Mesenchymal stem cell (in vitro differentiated cells and primary cell): ENCODE results near the gene ZNF451.

Experiments used
- DNase-seq: peaks from one replicate; pipeline ENCODE4 v3.0.0-alpha.2; 2013
- H2AFZ ChIP-seq: one replicate; pipeline ENCODE4 v1.6.1; 2013; ENCODE audit warnings: low read depth, mild to moderate bottlenecking, control low read depth, inconsistent platforms, low read length, moderate library complexity
- H2AK5ac ChIP-seq: 2 replicates; pipeline ENCODE4 v1.6.1; 2013; ENCODE audit warnings: low read length, moderate library complexity, mild to moderate bottlenecking, inconsistent platforms; ENCODE audit not compliant: severe bottlenecking
- H2BK120ac ChIP-seq: one replicate; pipeline ENCODE4 v1.6.1; 2013; ENCODE audit warnings: low read depth, mild to moderate bottlenecking, inconsistent platforms, low read length, moderate library complexity
- H2BK12ac ChIP-seq, 2 experiments: one replicate each; pipeline ENCODE4 v1.6.1; 2013; ENCODE audit warnings: inconsistent platforms in 2 of 2, low read length in 2 of 2, mild to moderate bottlenecking in 2 of 2, moderate library complexity in 2 of 2, control low read depth in 1 of 2
- H2BK15ac ChIP-seq: one replicate; pipeline ENCODE4 v1.6.1; 2013; ENCODE audit warnings: mild to moderate bottlenecking, low read depth, inconsistent platforms; ENCODE audit not compliant: poor library complexity, severe bottlenecking
- H2BK5ac ChIP-seq: 2 replicates; pipeline ENCODE4 v1.6.1; 2013; ENCODE audit warnings: low read depth, mild to moderate bottlenecking, low read length, control low read depth, inconsistent platforms; ENCODE audit not compliant: poor library complexity, severe bottlenecking
- H3K14ac ChIP-seq, 2 experiments: one replicate each; pipeline ENCODE4 v1.6.1; 2013; ENCODE audit warnings: inconsistent platforms in 2 of 2, low read length in 2 of 2, control low read depth in 1 of 2, mild to moderate bottlenecking in 1 of 2, moderate library complexity in 1 of 2
- H3K18ac ChIP-seq, 2 experiments: one replicate each; pipeline ENCODE4 v1.6.1; 2013; ENCODE audit warnings: inconsistent platforms in 2 of 2, low read length in 2 of 2, control low read depth in 1 of 2, low read depth in 1 of 2, mild to moderate bottlenecking in 1 of 2
- H3K23ac ChIP-seq, 2 experiments: one replicate each; pipeline ENCODE4 v1.6.1; 2013; ENCODE audit warnings: inconsistent platforms in 2 of 2, low read length in 2 of 2, mild to moderate bottlenecking in 2 of 2, moderate library complexity in 2 of 2, control low read depth in 1 of 2
- H3K27ac ChIP-seq: 2 replicates; pipeline ENCODE4 v1.5.1; 2013; ENCODE audit warnings: mild to moderate bottlenecking, moderate library complexity, low read length, control low read depth, inconsistent platforms; ENCODE audit not compliant: poor library complexity, severe bottlenecking
- H3K27me3 ChIP-seq, 2 experiments: 2 replicates each; pipeline versions ENCODE4 v1.6.1 to v1.7.0; 2013; ENCODE audit warnings: low read length in 2 of 2, mild to moderate bottlenecking in 2 of 2, moderate library complexity in 2 of 2, control low read depth in 1 of 2, inconsistent platforms in 1 of 2; ENCODE audit not compliant: control insufficient read depth in 1 of 2, insufficient read depth in 1 of 2
- H3K36me3 ChIP-seq, 2 experiments: 2 replicates each; pipeline versions ENCODE4 v1.6.1 to v1.7.0; 2013; ENCODE audit warnings: low read length in 2 of 2, control low read depth in 1 of 2, inconsistent platforms in 1 of 2, low read depth in 1 of 2, mild to moderate bottlenecking in 1 of 2; ENCODE audit not compliant: insufficient read depth in 2 of 2, control insufficient read depth in 1 of 2
- H3K4ac ChIP-seq, 2 experiments: one replicate each; pipeline ENCODE4 v1.6.1; 2013; ENCODE audit warnings: inconsistent platforms in 2 of 2, low read length in 2 of 2, mild to moderate bottlenecking in 2 of 2, moderate library complexity in 2 of 2, control low read depth in 1 of 2, low read depth in 1 of 2
- H3K4me1 ChIP-seq: 2 replicates; pipeline ENCODE4 v1.6.1; 2013; ENCODE audit warnings: low read depth, low read length, control low read depth; ENCODE audit not compliant: control insufficient read depth, insufficient read depth
- H3K4me2 ChIP-seq: 2 replicates; pipeline ENCODE4 v1.6.1; 2013; ENCODE audit warnings: low read length, mild to moderate bottlenecking, inconsistent platforms; ENCODE audit not compliant: poor library complexity, severe bottlenecking
- H3K4me3 ChIP-seq, 2 experiments: 2 replicates each; pipeline versions ENCODE4 v1.5.1 to v1.7.0; 2013; ENCODE audit warnings: low read length in 2 of 2, mild to moderate bottlenecking in 2 of 2, control low read depth in 1 of 2, low read depth in 1 of 2; ENCODE audit not compliant: insufficient read depth in 1 of 2
- H3K79me1 ChIP-seq: replicated peaks from 2 replicates; pipeline ENCODE4 v1.6.1; 2013; ENCODE audit warnings: mild to moderate bottlenecking, control low read depth, low read length, inconsistent platforms; ENCODE audit not compliant: poor library complexity, severe bottlenecking
- H3K9ac ChIP-seq: 2 replicates; pipeline ENCODE4 v1.7.0; 2013; ENCODE audit warnings: mild to moderate bottlenecking, low read length, moderate library complexity
- H3K9me3 ChIP-seq: 2 replicates; pipeline ENCODE4 v1.7.0; 2013; ENCODE audit warnings: mild to moderate bottlenecking, low read length; ENCODE audit not compliant: control insufficient read depth
- H4K8ac ChIP-seq: one replicate; pipeline ENCODE4 v1.6.1; 2013; ENCODE audit warnings: inconsistent platforms, mild to moderate bottlenecking, low read length, moderate library complexity
- H4K91ac ChIP-seq: one replicate; pipeline ENCODE4 v1.6.1; 2013; ENCODE audit warnings: mild to moderate bottlenecking, low read length, inconsistent platforms
- WGBS: methylation state at CpG from one replicate; pipeline ENCODE4 v1.1.7; 2013; ENCODE audit warnings: mixed read lengths; 5-methylcytosine and 5-hydroxymethylcytosine counted together

The ZNF451 gene

DNA sequence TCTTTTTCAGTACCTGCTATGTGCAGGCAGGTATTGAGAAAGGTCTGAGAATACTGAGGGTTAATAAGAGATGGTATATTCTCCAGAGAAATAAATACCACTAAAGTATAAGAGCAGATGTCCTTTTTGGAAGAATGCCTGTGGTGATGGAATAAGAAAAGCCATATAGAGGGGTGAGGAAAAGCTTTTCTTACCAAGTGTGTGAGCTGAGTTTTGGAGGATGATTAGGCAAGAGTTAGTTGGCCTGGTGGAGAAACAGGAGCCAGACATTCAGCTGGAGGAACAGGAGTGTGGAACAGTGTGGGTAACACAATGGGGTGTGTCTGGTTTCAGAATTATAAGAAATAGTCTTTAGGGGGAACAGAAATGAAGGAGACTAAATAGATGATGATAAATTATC is 19.9 kb downstream of the ZNF451 start:
- no peak overlapping the region for H2BK120ac ChIP-seq
- peaks cover 10% of the 10 kb centered on the region for H3K79me1 ChIP-seq
- H3K27me3 ChIP-seq, result no peaks in the 10 kb centered on the region
- H2AFZ ChIP-seq, result no peak overlapping the region
- no peak overlapping the region for H3K18ac ChIP-seq
- no peaks in the 10 kb centered on the region for H3K9me3 ChIP-seq
- H3K4me3 ChIP-seq, result no peak overlapping the region
- H3K9ac ChIP-seq, result no peak overlapping the region
- no peaks in the 10 kb centered on the region for H3K4me1 ChIP-seq
- no peak overlapping the region for H4K91ac ChIP-seq
- no peak overlapping the region for H2AK5ac ChIP-seq
- no peak overlapping the region for H3K27ac ChIP-seq
- no peak overlapping the region for H2BK15ac ChIP-seq
- no peak overlapping the region for H3K14ac ChIP-seq
- H3K4ac ChIP-seq, result no peak overlapping the region
- no peak overlapping the region for H4K8ac ChIP-seq
- no peak overlapping the region for H2BK12ac ChIP-seq
- no peak overlapping the region for H2BK5ac ChIP-seq
- no peak overlapping the region for H3K4me2 ChIP-seq
- no peak for DNase-seq
- H3K36me3 ChIP-seq, result peaks cover 0 to 32% of the 10 kb centered on the region in 2 experiments
- H3K23ac ChIP-seq, result no peak overlapping the region

- H2AK5ac ChIP-seq, result no peak overlapping the region
- peaks cover 0 to 18% of the 10 kb centered on the region in 2 experiments for H3K36me3 ChIP-seq
- H3K23ac ChIP-seq, result no peak overlapping the region
- H4K91ac ChIP-seq, result no peak overlapping the region
- H3K27me3 ChIP-seq, result no peaks in the 10 kb centered on the region
- H3K4me3 ChIP-seq, result no peak overlapping the region
- no peak overlapping the region for H2BK120ac ChIP-seq
- H3K14ac ChIP-seq, result no peak overlapping the region
- H2BK12ac ChIP-seq, result no peak overlapping the region
- no peak overlapping the region for H2BK15ac ChIP-seq
- no peaks in the 10 kb centered on the region for H3K4me1 ChIP-seq
- H3K79me1 ChIP-seq, result peaks cover 15% of the 10 kb centered on the region
- no peaks in the 10 kb centered on the region for H3K9me3 ChIP-seq
- no peak overlapping the region for H3K18ac ChIP-seq
- no peak overlapping the region for H3K9ac ChIP-seq
- WGBS, result 100% methylated on average over 2 of the region's 6 CpGs
- no peak overlapping the region for H4K8ac ChIP-seq
- no peak overlapping the region for H3K4ac ChIP-seq
- DNase-seq, result no peak
- H3K27ac ChIP-seq, result no peak overlapping the region
- no peak overlapping the region for H3K4me2 ChIP-seq
- no peak overlapping the region for H2BK5ac ChIP-seq
- no peak overlapping the region for H2AFZ ChIP-seq
Observed at GRCh38 chr6:57113105-57113504, 23.1 kb downstream of the ZNF451 start.

DNA sequence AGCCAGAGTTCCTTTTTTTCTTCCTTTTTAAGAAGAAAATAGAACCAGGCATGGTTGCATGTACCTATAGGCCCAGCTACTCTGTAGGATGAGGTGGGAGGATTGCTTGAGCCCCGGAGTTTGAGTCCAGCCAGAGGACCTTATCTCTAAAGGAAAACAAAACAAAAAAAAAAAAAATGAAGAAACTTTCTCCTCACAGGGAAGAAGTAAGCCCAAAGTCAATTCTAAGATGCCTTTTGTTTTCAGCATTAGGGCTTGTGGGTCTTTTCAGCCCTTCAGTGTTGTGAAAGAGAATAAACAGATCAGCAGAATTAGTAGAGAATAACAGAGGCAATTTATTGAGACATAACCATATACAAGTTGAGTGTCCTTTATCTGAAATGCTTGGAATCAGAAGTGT is 26.8 kb downstream of the ZNF451 start:
- Histone ChIP-seq H3K36me3 (peaks cover 4 to 15% of the 10 kb centered on the region in 2 experiments), H2AFZ (no peak overlapping the region), H3K27me3 (no peaks in the 10 kb centered on the region), H3K9me3 (peaks cover 1% of the 10 kb centered on the region), H3K14ac (no peak overlapping the region), H2BK120ac (no peak overlapping the region), H3K4me3 (no peak overlapping the region), H2BK15ac (no peak overlapping the region), H4K8ac (no peak overlapping the region), H2AK5ac (no peak overlapping the region), H3K4ac (no peak overlapping the region), H3K18ac (no peak overlapping the region), H2BK12ac (no peak overlapping the region), H2BK5ac (no peak overlapping the region), H3K4me2 (no peak overlapping the region), H3K27ac (no peak overlapping the region), H4K91ac (no peak overlapping the region), H3K79me1 (peaks cover 12% of the 10 kb centered on the region), H3K23ac (no peak overlapping the region), H3K9ac (no peak overlapping the region), H3K4me1 (no peaks in the 10 kb centered on the region)
- DNase-seq, result peak; percentile 15
- no CpG with 5 or more reads among the region's 1 CpG for WGBS

DNA sequence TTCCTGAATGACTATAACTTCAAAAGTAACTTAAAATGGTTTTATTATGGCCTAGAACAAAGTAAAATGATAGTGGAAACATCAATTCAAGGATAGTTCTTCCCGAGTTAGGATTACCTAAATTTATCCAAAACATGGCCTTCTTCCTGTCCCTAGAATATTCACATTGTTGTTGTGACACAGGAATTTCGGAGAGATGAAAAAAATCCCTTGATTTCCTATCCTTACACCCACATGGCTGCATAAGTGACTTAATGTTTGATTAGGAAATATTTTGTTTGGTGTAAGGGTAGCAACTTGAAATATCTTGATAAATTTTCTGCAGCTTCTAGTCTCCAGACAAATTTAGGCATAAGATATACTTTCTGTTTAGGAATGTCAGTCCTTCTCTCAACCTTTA is 27.8 kb downstream of the ZNF451 start:
- Histone ChIP-seq H3K36me3 (peaks cover 5 to 13% of the 10 kb centered on the region in 2 experiments), H3K9ac (no peak overlapping the region), H3K4me1 (no peaks in the 10 kb centered on the region), H2BK12ac (no peak overlapping the region), H2BK120ac (no peak overlapping the region), H2BK15ac (no peak overlapping the region), H3K9me3 (peaks cover 3% of the 10 kb centered on the region), H3K4me2 (no peak overlapping the region), H2AK5ac (no peak overlapping the region), H3K27ac (no peak overlapping the region), H4K91ac (no peak overlapping the region), H2AFZ (no peak overlapping the region), H3K18ac (no peak overlapping the region), H3K4me3 (no peak overlapping the region), H3K27me3 (no peaks in the 10 kb centered on the region), H3K4ac (no peak overlapping the region), H3K14ac (no peak overlapping the region), H4K8ac (no peak overlapping the region), H3K23ac (no peak overlapping the region), H2BK5ac (no peak overlapping the region), H3K79me1 (peaks cover 16% of the 10 kb centered on the region)
- no CpG with 5 or more reads among the region's 2 CpGs for WGBS
- no peak for DNase-seq
